ENCODE results near the gene COQ8A.

GRCh38 chr1:226960944-226961765 lies 21.1 kb downstream of the COQ8A start:
- TF ChIP-seq, protein P1, sequence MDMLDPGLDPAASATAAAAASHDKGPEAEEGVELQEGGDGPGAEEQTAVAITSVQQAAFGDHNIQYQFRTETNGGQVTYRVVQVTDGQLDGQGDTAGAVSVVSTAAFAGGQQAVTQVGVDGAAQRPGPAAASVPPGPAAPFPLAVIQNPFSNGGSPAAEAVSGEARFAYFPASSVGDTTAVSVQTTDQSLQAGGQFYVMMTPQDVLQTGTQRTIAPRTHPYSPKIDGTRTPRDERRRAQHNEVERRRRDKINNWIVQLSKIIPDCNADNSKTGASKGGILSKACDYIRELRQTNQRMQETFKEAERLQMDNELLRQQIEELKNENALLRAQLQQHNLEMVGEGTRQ (CRISPR knock-in tag; IDR thresholded peaks at IDR 0.05), result no peak
- TF ChIP-seq CREB1 (CRISPR knock-in tag; IDR thresholded peaks at IDR 0.05), result no peak
- TF ChIP-seq, protein P2, sequence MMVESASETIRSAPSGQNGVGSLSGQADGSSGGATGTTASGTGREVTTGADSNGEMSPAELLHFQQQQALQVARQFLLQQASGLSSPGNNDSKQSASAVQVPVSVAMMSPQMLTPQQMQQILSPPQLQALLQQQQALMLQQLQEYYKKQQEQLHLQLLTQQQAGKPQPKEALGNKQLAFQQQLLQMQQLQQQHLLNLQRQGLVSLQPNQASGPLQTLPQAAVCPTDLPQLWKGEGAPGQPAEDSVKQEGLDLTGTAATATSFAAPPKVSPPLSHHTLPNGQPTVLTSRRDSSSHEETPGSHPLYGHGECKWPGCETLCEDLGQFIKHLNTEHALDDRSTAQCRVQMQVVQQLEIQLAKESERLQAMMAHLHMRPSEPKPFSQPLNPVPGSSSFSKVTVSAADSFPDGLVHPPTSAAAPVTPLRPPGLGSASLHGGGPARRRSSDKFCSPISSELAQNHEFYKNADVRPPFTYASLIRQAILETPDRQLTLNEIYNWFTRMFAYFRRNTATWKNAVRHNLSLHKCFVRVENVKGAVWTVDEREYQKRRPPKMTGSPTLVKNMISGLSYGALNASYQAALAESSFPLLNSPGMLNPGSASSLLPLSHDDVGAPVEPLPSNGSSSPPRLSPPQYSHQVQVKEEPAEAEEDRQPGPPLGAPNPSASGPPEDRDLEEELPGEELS (CRISPR knock-in tag; IDR thresholded peaks at IDR 0.05), result no peak
- no peak for TF ChIP-seq ATF2 (CRISPR knock-in tag; IDR thresholded peaks at IDR 0.05; ENCODE audit: borderline replicate concordance, low read depth)
- TF ChIP-seq TP53 (CRISPR knock-in tag; IDR thresholded peaks at IDR 0.05), result no peak

All from WTC11 (cell line).